IPS-NIHi7 (cell line): Measurements from ENCODE around the gene TRIP12.

Experiments
- DNase-seq: peaks from one replicate; pipeline ENCODE4 v3.0.0; 2012; ENCODE audit warnings: mixed read lengths; ENCODE audit errors: extremely low spot score

The TRIP12 gene

GRCh38 chr2:229715895-229716507, 205.8 kb downstream of the TRIP12 start:
- peak; percentile 41 for DNase-seq

DNA sequence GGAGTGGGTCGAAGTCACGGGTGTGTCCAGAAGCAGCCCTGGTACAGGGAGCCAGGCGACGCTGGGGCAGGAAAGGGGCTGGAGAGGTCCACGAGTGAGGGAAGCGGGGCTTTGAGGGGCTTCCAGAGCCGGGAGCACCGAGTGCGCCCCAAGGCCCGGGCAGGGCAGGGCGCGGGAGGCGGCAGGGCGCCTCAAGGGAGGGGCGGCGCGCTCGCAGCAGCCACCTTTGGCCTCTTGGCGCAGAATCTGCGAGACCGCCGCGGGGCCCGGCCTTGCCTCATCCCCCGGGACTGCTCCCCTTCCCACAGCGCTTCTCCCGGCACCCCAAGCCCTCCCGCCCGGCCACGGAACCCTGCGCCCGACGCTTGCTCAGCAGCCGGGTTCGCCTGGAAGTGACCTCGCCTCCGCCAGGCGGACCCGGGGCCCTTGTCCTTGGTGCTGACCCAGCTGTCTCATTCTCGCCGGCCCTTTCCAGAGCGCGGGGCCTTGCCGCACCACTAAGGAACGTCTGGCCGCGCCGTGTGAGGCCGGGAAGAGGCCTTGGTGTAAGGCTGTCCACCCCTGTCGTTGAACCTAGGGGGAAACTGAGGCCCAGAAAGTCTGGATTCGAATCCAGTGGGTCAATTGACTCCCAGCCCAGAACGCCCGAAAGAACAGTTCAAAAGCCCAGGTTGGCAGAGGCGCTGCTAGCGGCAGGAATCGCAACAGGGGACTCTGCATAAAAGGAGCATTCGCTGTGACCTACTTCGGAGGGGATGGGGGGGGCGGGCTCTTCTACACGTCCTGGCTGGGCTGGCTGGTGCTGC, 206.9 kb downstream of the TRIP12 start:
- peak; percentile 90 for DNase-seq

DNA sequence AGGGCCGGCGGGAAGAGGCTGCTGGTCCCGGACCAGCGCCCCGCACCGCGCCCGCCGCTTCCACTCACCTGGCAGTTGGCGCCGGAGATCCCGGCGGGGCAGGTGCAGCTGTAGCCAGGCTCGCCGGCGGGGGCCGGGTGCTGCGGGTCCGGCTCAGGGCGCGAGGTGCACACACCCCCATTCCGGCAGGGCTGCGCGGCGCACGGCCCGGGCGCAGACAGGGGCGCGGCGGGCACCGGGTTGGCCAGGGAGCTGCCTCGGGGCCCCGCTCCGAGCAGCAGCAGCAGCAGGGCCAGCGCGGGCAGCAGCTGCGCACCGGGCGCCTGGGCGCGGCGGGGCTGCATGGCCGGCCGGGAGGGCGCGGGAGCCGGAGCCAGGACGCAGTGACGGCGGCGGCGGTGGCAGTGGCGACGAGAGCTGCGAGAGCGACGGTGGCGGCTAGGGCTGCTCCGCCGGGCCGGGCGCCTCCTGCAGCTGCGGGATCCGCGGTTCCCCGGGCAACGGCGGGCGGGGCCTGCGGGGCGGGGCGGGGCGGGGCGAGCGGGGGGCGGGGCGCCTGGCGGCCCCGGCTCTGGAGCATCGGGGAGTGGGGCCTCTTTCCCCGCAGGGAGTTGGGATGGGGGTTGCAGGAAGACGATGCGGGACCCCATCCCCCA, 207.6 kb downstream of the TRIP12 start, which contains the start of gene DNER:
Gene DNER, minus strand, starts transcription at position 476 of the 656 bp plus-strand sequence. Its CDS starts 132 bp downstream, at position 344.
- peak; percentile 84 for DNase-seq
